ENCODE measurements around the gene CUL4A.

GRCh38 chr13:113166266-113166665 lies 43.1 kb upstream of the CUL4A start:
- TF ChIP-seq EZH2 (IDR thresholded peaks at IDR 0.05; ENCODE audit: borderline replicate concordance, insufficient read depth, low read depth, low read length, poor library complexity, severe bottlenecking) (no peak), CTCF (IDR thresholded peaks at IDR 0.05) (no peak)
